WTC11 (cell line): Measurements from ENCODE around the gene PSMB10.

Experiments
- ATF3 ChIP-seq: sonication (generic); formaldehyde crosslinking; conservative IDR thresholded peaks from 2 replicates; pipeline ENCODE4 v1.8.1; 2022; ENCODE audit warnings: mild to moderate bottlenecking, missing genetic modification reagents
- CREB1 ChIP-seq: sonication (generic); formaldehyde crosslinking; IDR thresholded peaks from 2 replicates; pipeline ENCODE4 v1.8.0; 2023; ENCODE audit warnings: mild to moderate bottlenecking, missing genetic modification reagents
- ESRRA ChIP-seq: sonication (generic); formaldehyde crosslinking; IDR thresholded peaks from 2 replicates; pipeline ENCODE4 v1.8.1; 2022; ENCODE audit warnings: mild to moderate bottlenecking, missing genetic modification reagents, borderline replicate concordance
- JUN ChIP-seq: sonication (generic); formaldehyde crosslinking; IDR thresholded peaks from 2 replicates; pipeline ENCODE4 v1.8.0; 2023; ENCODE audit warnings: mild to moderate bottlenecking, missing genetic modification reagents
- OVOL2 ChIP-seq: fragments of 250-450 bp; sonication (Bioruptor Pico); IDR thresholded peaks from 2 replicates; pipeline ENCODE4 v1.9.0; 2021; ENCODE audit warnings: mild to moderate bottlenecking, borderline replicate concordance
- SMAD3 ChIP-seq: sonication (generic); formaldehyde crosslinking; IDR thresholded peaks from 2 replicates; pipeline ENCODE4 v1.8.0; 2022; ENCODE audit warnings: missing genetic modification reagents, mild to moderate bottlenecking, borderline replicate concordance
- SP1 ChIP-seq: sonication (generic); formaldehyde crosslinking; conservative IDR thresholded peaks from 2 replicates; pipeline ENCODE4 v1.8.1; 2022; ENCODE audit warnings: missing genetic modification reagents
- TEAD4 ChIP-seq: sonication (generic); formaldehyde crosslinking; IDR thresholded peaks from 2 replicates; pipeline ENCODE4 v1.8.0; 2022; ENCODE audit warnings: mild to moderate bottlenecking, missing genetic modification reagents
- ZNF423 ChIP-seq: fragments of 250-450 bp; sonication (Bioruptor Pico); IDR thresholded peaks from 2 replicates; pipeline ENCODE4 v2.1.2; 2022; ENCODE audit warnings: mild to moderate bottlenecking, moderate library complexity
- ZNF671 ChIP-seq: fragments of 250-450 bp; sonication (Bioruptor Pico); IDR thresholded peaks from 2 replicates; pipeline ENCODE4 v1.8.0; 2021; ENCODE audit warnings: mild to moderate bottlenecking
- TF ChIP-seq, protein P1 (sequence below): fragments of 200-600 bp; IDR thresholded peaks from 2 replicates; pipeline ENCODE4 v1.8.0; 2022; ENCODE audit warnings: antibody characterized with exemption
- TF ChIP-seq, protein P2 (sequence below): sonication (generic); formaldehyde crosslinking; IDR thresholded peaks from 2 replicates; pipeline ENCODE4 v1.8.1; 2023; ENCODE audit warnings: mild to moderate bottlenecking, missing genetic modification reagents
- TF ChIP-seq, protein P3 (sequence below): sonication (generic); formaldehyde crosslinking; IDR thresholded peaks from 2 replicates; pipeline ENCODE4 v1.8.1; 2022; ENCODE audit warnings: low read depth, mild to moderate bottlenecking, moderate library complexity, missing genetic modification reagents, borderline replicate concordance
- TF ChIP-seq, protein P4 (sequence below): sonication (generic); formaldehyde crosslinking; IDR thresholded peaks from 2 replicates; pipeline ENCODE4 v1.8.0; 2022; ENCODE audit warnings: mild to moderate bottlenecking, missing genetic modification reagents

DNA sequence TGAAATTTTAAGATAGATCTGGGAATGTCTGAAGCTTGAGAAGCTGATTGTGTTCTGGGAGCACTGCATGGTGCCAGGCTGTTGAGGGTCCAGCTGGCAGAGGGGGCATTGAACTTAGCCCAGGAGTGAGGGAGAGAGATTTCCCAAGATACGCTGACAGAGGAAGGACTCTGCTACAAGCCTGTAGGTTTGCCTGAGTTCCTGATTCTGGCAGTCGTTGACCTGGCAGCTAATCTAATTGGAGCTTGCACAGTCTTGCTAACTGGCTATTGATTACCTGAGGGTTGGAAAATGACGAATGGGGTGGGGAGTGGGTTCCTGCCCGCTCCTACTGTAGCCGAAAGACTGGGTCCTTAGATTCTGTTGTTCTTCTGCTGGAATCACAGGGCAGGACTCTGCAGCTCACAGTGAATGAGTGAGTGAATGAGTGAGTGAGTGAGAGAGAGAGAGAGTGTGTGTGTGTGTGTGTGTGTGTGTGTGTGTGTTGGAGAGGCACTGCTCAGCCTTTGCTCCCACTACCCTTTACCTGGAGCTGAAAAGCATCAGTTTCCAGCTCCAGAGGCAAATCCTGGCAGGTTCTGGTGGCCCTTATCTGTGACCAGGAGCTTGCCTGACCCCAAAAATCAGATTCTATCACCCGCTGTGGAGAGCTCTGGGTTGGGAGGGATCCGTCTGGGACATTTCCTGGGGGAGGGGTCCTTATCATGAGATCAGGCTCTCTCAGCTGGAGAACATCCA lies 21.7 kb downstream of the PSMB10 start:
- TF ChIP-seq OVOL2 (CRISPR knock-in tag) (no peak), ATF3 (CRISPR knock-in tag) (no peak), JUN (no peak), CREB1 (no peak), ESRRA (no peak), ZNF671 (no peak), SMAD3 (no peak), ZNF423 (no peak), SP1 (CRISPR knock-in tag) (no peak), TEAD4 (CRISPR knock-in tag) (no peak)
- TF ChIP-seq, protein P1, sequence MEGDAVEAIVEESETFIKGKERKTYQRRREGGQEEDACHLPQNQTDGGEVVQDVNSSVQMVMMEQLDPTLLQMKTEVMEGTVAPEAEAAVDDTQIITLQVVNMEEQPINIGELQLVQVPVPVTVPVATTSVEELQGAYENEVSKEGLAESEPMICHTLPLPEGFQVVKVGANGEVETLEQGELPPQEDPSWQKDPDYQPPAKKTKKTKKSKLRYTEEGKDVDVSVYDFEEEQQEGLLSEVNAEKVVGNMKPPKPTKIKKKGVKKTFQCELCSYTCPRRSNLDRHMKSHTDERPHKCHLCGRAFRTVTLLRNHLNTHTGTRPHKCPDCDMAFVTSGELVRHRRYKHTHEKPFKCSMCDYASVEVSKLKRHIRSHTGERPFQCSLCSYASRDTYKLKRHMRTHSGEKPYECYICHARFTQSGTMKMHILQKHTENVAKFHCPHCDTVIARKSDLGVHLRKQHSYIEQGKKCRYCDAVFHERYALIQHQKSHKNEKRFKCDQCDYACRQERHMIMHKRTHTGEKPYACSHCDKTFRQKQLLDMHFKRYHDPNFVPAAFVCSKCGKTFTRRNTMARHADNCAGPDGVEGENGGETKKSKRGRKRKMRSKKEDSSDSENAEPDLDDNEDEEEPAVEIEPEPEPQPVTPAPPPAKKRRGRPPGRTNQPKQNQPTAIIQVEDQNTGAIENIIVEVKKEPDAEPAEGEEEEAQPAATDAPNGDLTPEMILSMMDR: no peak
- TF ChIP-seq, protein P2, sequence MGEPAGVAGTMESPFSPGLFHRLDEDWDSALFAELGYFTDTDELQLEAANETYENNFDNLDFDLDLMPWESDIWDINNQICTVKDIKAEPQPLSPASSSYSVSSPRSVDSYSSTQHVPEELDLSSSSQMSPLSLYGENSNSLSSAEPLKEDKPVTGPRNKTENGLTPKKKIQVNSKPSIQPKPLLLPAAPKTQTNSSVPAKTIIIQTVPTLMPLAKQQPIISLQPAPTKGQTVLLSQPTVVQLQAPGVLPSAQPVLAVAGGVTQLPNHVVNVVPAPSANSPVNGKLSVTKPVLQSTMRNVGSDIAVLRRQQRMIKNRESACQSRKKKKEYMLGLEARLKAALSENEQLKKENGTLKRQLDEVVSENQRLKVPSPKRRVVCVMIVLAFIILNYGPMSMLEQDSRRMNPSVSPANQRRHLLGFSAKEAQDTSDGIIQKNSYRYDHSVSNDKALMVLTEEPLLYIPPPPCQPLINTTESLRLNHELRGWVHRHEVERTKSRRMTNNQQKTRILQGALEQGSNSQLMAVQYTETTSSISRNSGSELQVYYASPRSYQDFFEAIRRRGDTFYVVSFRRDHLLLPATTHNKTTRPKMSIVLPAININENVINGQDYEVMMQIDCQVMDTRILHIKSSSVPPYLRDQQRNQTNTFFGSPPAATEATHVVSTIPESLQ: no peak
- TF ChIP-seq, protein P3, sequence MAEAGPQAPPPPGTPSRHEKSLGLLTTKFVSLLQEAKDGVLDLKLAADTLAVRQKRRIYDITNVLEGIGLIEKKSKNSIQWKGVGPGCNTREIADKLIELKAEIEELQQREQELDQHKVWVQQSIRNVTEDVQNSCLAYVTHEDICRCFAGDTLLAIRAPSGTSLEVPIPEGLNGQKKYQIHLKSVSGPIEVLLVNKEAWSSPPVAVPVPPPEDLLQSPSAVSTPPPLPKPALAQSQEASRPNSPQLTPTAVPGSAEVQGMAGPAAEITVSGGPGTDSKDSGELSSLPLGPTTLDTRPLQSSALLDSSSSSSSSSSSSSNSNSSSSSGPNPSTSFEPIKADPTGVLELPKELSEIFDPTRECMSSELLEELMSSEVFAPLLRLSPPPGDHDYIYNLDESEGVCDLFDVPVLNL (CRISPR knock-in tag): no peak
- TF ChIP-seq, protein P4, sequence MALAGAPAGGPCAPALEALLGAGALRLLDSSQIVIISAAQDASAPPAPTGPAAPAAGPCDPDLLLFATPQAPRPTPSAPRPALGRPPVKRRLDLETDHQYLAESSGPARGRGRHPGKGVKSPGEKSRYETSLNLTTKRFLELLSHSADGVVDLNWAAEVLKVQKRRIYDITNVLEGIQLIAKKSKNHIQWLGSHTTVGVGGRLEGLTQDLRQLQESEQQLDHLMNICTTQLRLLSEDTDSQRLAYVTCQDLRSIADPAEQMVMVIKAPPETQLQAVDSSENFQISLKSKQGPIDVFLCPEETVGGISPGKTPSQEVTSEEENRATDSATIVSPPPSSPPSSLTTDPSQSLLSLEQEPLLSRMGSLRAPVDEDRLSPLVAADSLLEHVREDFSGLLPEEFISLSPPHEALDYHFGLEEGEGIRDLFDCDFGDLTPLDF (CRISPR knock-in tag): no peak
